Measurements from ENCODE around the gene FBXW11.

- TF ChIP-seq, protein P1, sequence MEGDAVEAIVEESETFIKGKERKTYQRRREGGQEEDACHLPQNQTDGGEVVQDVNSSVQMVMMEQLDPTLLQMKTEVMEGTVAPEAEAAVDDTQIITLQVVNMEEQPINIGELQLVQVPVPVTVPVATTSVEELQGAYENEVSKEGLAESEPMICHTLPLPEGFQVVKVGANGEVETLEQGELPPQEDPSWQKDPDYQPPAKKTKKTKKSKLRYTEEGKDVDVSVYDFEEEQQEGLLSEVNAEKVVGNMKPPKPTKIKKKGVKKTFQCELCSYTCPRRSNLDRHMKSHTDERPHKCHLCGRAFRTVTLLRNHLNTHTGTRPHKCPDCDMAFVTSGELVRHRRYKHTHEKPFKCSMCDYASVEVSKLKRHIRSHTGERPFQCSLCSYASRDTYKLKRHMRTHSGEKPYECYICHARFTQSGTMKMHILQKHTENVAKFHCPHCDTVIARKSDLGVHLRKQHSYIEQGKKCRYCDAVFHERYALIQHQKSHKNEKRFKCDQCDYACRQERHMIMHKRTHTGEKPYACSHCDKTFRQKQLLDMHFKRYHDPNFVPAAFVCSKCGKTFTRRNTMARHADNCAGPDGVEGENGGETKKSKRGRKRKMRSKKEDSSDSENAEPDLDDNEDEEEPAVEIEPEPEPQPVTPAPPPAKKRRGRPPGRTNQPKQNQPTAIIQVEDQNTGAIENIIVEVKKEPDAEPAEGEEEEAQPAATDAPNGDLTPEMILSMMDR (IDR thresholded peaks at IDR 0.05; ENCODE audit: low read depth, low read length, poor library complexity, severe bottlenecking): no peak
- no peak for TF ChIP-seq EZH2phosphoT487 (IDR thresholded peaks at IDR 0.05; ENCODE audit: borderline replicate concordance, low read length)
These were observed 71.9 kb downstream of the FBXW11 start for GRCh38 chr5:171934586-171934985.
